OCI-LY7 (cell line): ENCODE results near the gene TCEANC2. TPM values are rescaled to one million over a fixed set of nuclear protein-coding genes. Genes with fewer than 3 reads are reported as not detected.
"Not testable (repeated sequence)": the region's sequence is repeated elsewhere in the genome, so short reads cannot be mapped to it uniquely, and the experiment has no call there.

Experiments used
- BruUV-seq: library from RNA; stranded (reverse); fragments of 400-500 nt; replicated peaks from 2 replicates; lab custom pipeline; 2021; lab: Mats Ljungman, UMichigan
- CTCF ChIA-PET: fragments of 300-600 bp; sonication (Branson Sonifier 250); formaldehyde crosslinking; loops from one replicate; lab custom pipeline; 2022; ENCODE audit warnings: antibody characterized with exemption; ENCODE audit not compliant: unreplicated experiment; lab: Charles Lee
- POLR2A ChIA-PET: fragments of 300-600 bp; sonication (Branson Sonifier 250); formaldehyde crosslinking; loops from one replicate; lab custom pipeline; 2022; ENCODE audit warnings: antibody characterized with exemption; lab: Charles Lee
- DNase-seq: peaks from one replicate; pipeline ENCODE4 v3.0.0-alpha.2; 2015; ENCODE audit warnings: low spot score
- H2AFZ ChIP-seq: fragments of 200-600 bp; sonication (generic), shearing (Covaris generic); 2 replicates; pipeline ENCODE4 v1.6.1; 2014; ENCODE audit warnings: mild to moderate bottlenecking, antibody characterized with exemption, low read length, moderate library complexity
- H3K27ac ChIP-seq: fragments of 200-600 bp; sonication (generic); 2 replicates; pipeline ENCODE4 v1.5.1; 2014; ENCODE audit warnings: mixed run types, low read depth, mild to moderate bottlenecking, moderate library complexity, low read length, inconsistent platforms; ENCODE audit not compliant: poor library complexity, severe bottlenecking
- H3K36me3 ChIP-seq: fragments of 200-600 bp; sonication (generic); 2 replicates; pipeline ENCODE4 v1.6.1; 2014; ENCODE audit warnings: mild to moderate bottlenecking, antibody characterized with exemption, low read length, moderate library complexity, mixed read lengths; ENCODE audit not compliant: insufficient read depth
- H3K4me1 ChIP-seq: fragments of 200-600 bp; sonication (generic); 2 replicates; pipeline ENCODE4 v1.5.1; 2014; ENCODE audit warnings: mild to moderate bottlenecking, low read length; ENCODE audit not compliant: insufficient read depth, poor library complexity, severe bottlenecking
- H3K4me2 ChIP-seq: fragments of 200-600 bp; sonication (generic); 2 replicates; pipeline ENCODE4 v1.6.1; 2014; ENCODE audit warnings: mild to moderate bottlenecking, low read length
- H3K4me3 ChIP-seq: fragments of 200-600 bp; sonication (generic); 2 replicates; pipeline ENCODE4 v1.5.1; 2014; ENCODE audit warnings: mild to moderate bottlenecking, low read depth, low read length; ENCODE audit not compliant: poor library complexity, severe bottlenecking
- H3K79me2 ChIP-seq: fragments of 200-600 bp; sonication (generic); 2 replicates; pipeline ENCODE4 v1.6.1; 2016; ENCODE audit warnings: low read depth, mild to moderate bottlenecking, low read length, moderate library complexity, mixed read lengths; ENCODE audit not compliant: insufficient read depth
- H3K9me2 ChIP-seq: fragments of 200-600 bp; sonication (generic); 2 replicates; pipeline ENCODE4 v1.6.1; 2016; ENCODE audit warnings: mild to moderate bottlenecking, low read length, mixed read lengths; ENCODE audit not compliant: insufficient read depth
- H3K9me3 ChIP-seq: fragments of 200-600 bp; sonication (generic); 2 replicates; pipeline ENCODE4 v1.6.1; 2014; ENCODE audit warnings: mild to moderate bottlenecking, mixed run types, low read length, mixed read lengths
- H4K20me1 ChIP-seq: fragments of 200-600 bp; sonication (generic); 2 replicates; pipeline ENCODE4 v1.6.1; 2014; ENCODE audit warnings: mild to moderate bottlenecking, antibody characterized with exemption, low read length, moderate library complexity, mixed read lengths; ENCODE audit not compliant: insufficient read depth
- EZH2phosphoT487 ChIP-seq: fragments of 200-600 bp; sonication (generic); IDR thresholded peaks from 2 replicates; pipeline ENCODE4 v1.6.1; 2018; ENCODE audit warnings: low read depth, borderline replicate concordance, mild to moderate bottlenecking, mixed run types, antibody characterized with exemption, low read length, moderate library complexity, mixed read lengths
- intact Hi-C: fragments of 100-400 bp; cut with micrococcal nuclease; formaldehyde crosslinking; loops from one replicate; pipeline ENCODE4 v1.10.0; 2022; ENCODE audit not compliant: unreplicated experiment
- total RNA-seq, 2 experiments: library from RNA; depleted of rRNA in 1 of 2; stranded (reverse); fragments of >200 nt in 1 of 2; shearing (Covaris generic) in 1 of 2; gene quantifications; 2 replicates each; pipeline ENCODE4 v1.2.3, GENCODE V29; 2014 to 2022
- TF ChIP-seq, protein P1 (sequence below): fragments of 200-600 bp; sonication (generic); conservative IDR thresholded peaks from 2 replicates; pipeline ENCODE4 v1.5.1; 2014; ENCODE audit warnings: mild to moderate bottlenecking, antibody characterized with exemption, low read length, moderate library complexity, mixed read lengths

TCEANC2 gene
- total RNA-seq, 2 experiments from 2014 or later: 5.1 to 9.5 TPM

DNA sequence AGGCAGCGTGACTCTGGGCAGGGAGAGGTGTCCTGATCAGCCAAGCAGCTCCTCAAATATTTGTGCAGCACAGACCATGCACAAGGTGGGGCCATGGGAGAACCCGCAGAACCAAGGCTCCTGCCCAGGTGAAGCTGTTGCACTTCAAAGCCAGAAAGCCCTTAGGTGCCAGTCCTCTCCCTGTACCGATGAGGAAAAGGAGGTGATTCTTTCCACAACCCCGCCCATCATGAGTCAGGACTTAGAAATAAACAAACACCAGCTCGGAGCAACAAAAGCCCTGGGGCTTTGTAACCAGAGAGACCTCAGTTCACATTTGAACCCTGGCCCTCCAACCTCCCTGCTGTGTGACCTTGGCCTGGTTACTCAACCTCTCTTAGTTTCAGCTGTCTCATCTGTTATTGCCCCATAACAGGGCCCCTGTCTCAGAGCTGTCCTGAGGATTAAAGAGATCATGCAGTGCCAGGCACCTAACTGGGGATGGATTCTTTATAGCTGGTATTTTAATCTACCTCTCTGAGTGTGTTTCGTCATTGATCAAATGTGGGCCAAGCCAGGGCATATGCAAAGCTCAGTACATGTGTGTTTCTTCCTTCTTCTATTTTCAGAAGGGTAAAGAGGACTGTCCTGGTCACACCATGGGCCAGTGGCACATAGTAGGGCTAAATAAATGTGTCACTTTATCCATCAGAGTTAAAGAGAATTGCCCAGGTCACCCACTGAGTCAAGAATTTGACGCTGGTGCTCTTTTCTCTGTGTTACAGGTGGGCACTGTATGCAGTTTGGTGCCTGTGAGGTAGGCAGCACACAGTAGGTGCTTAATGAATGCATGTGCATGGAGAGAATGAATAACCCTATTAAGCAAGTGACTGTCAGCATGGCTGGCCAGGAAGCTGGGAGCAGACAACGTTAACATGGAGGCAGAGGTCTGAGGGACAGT lies 36.8 kb upstream of the TCEANC2 start:
- Histone ChIP-seq H2AFZ (no peak overlapping the region), H3K4me1 (no peaks in the 10 kb centered on the region), H3K4me2 (no peak overlapping the region), H3K79me2 (no peaks in the 10 kb centered on the region), H3K36me3 (no peaks in the 10 kb centered on the region), H3K4me3 (no peak overlapping the region), H3K9me2 (no peaks in the 10 kb centered on the region), H3K27ac (no peak overlapping the region), H4K20me1 (no peaks in the 10 kb centered on the region), H3K9me3 (no peaks in the 10 kb centered on the region)
- TF ChIP-seq, protein P1, sequence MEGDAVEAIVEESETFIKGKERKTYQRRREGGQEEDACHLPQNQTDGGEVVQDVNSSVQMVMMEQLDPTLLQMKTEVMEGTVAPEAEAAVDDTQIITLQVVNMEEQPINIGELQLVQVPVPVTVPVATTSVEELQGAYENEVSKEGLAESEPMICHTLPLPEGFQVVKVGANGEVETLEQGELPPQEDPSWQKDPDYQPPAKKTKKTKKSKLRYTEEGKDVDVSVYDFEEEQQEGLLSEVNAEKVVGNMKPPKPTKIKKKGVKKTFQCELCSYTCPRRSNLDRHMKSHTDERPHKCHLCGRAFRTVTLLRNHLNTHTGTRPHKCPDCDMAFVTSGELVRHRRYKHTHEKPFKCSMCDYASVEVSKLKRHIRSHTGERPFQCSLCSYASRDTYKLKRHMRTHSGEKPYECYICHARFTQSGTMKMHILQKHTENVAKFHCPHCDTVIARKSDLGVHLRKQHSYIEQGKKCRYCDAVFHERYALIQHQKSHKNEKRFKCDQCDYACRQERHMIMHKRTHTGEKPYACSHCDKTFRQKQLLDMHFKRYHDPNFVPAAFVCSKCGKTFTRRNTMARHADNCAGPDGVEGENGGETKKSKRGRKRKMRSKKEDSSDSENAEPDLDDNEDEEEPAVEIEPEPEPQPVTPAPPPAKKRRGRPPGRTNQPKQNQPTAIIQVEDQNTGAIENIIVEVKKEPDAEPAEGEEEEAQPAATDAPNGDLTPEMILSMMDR: no peak
- TF ChIP-seq EZH2phosphoT487: no peak
- ChIA-PET CTCF (no interaction called here), POLR2A (interaction anchor here (0.6 kb wide), 2 partner anchors 378 to 464 kb away, joined by 3 to 4 read pairs; no protein-coding TSS in a partner anchor)
- intact Hi-C loops: no loop called here
- DNase-seq: no peak
- no TSS peak for BruUV-seq

DNA sequence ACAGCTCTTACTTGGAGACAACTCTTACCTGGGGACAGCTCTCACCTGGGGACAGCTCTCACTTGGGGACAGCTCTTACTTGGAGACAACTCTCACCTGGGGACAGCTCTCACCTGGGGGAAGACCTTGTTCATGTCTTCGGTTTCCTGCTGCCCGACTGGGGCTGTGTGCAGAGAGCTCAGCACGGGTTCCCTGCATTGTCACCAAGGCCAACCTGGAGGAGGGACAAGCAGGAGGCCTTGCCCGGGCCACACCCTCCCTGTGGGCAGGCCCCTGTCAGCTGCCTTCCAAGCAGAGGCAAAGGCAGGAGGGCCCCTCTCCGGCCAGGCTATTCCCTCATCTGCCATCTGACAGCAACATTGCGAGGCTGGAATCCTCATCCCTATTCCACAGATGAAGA lies 35.4 kb upstream of the TCEANC2 start, which contains the start of gene LDLRAD1:
Gene LDLRAD1, minus strand, starts transcription at position 208 of the 400 bp plus-strand sequence. Its CDS starts 74 bp downstream, at position 134.
- no peaks in the 10 kb centered on the region for H3K4me1 ChIP-seq
- DNase-seq: no peak
- H3K36me3 ChIP-seq: no peaks in the 10 kb centered on the region
- H3K9me2 ChIP-seq: no peaks in the 10 kb centered on the region
- no peak within 1 kb of the TSS for H3K27ac ChIP-seq
- no peaks in the 10 kb centered on the region for H4K20me1 ChIP-seq
- H3K4me3 ChIP-seq: no peak within 1 kb of the TSS
- no TSS peak for BruUV-seq
- ChIA-PET POLR2A (no interaction called here), CTCF (interaction anchor here (0.8 kb wide), 1 partner anchor 566 kb away, joined by 3 read pairs; no protein-coding TSS in a partner anchor)
- H2AFZ ChIP-seq: no peak within 1 kb of the TSS
- H3K9me3 ChIP-seq: no peaks in the 10 kb centered on the region
- no peak for TF ChIP-seq EZH2phosphoT487
- TF ChIP-seq, protein P1: no peak
- H3K4me2 ChIP-seq: no peak within 1 kb of the TSS
- no peaks in the 10 kb centered on the region for H3K79me2 ChIP-seq
- intact Hi-C loops: no loop called here

DNA sequence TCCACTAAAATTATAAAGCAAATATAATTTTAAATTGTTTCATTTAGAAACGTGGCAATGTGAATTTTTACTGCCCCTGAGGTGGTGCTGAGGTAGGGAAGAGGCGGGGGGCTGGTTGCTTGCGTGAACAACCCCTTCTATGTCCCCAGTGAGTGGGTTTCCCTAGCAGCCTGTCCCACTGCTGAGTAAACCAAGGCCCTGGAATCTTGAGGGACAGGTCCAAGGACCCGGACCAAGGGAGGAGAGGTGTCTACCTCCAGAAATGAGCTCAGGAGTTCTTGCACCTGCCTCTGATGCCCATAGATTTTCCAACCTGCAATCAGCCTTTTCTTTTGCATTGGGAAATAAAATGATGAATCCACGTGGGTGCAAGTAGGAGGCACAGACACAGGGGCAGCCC lies 34.8 kb upstream of the TCEANC2 start:
- no peaks in the 10 kb centered on the region for H3K79me2 ChIP-seq
- H3K27ac ChIP-seq: no peak overlapping the region
- ChIA-PET POLR2A (no interaction called here), CTCF (no interaction called here)
- no peaks in the 10 kb centered on the region for H3K36me3 ChIP-seq
- no peak overlapping the region for H3K4me2 ChIP-seq
- BruUV-seq: no TSS peak
- no peaks in the 10 kb centered on the region for H3K4me1 ChIP-seq
- H3K4me3 ChIP-seq: no peak overlapping the region
- intact Hi-C loops: no loop called here
- H2AFZ ChIP-seq: no peak overlapping the region
- H3K9me3 ChIP-seq: no peaks in the 10 kb centered on the region
- H3K9me2 ChIP-seq: no peaks in the 10 kb centered on the region
- H4K20me1 ChIP-seq: no peaks in the 10 kb centered on the region
- no peak for DNase-seq
- TF ChIP-seq EZH2phosphoT487: no peak
- TF ChIP-seq, protein P1: no peak

- intact Hi-C loops, DNase-seq, H3K4me3 ChIP-seq, H4K20me1 ChIP-seq, H3K36me3 ChIP-seq, CTCF ChIA-PET, H3K79me2 ChIP-seq, H2AFZ ChIP-seq, H3K4me2 ChIP-seq, H3K9me3 ChIP-seq, H3K27ac ChIP-seq, POLR2A ChIA-PET, BruUV-seq, H3K4me1 ChIP-seq, H3K9me2 ChIP-seq: not testable (repeated sequence)
These were observed 33.7 kb upstream of the TCEANC2 start for GRCh38 chr1:54019562-54020176.
